OCI-LY1 (cell line): ENCODE results near the gene MMADHC.

Source experiments
- H2AFZ ChIP-seq: fragments of 200-600 bp; sonication (generic), shearing (Covaris generic); 2 replicates; pipeline ENCODE4 v1.6.0; 2014; ENCODE audit warnings: antibody characterized with exemption, mild to moderate bottlenecking, low read length
- H3F3A ChIP-seq: fragments of 200-600 bp; sonication (generic), shearing (Covaris generic); 2 replicates; pipeline ENCODE4 v1.6.0; 2014; ENCODE audit warnings: mild to moderate bottlenecking, antibody characterized with exemption, low read length, moderate library complexity; ENCODE audit not compliant: insufficient read depth
- H3K27ac ChIP-seq: fragments of 200-600 bp; sonication (generic); 2 replicates; pipeline ENCODE4 v1.5.1; 2014; ENCODE audit warnings: low read length, mixed run types, mild to moderate bottlenecking, low read depth; ENCODE audit not compliant: poor library complexity, severe bottlenecking
- H3K27me3 ChIP-seq: fragments of 200-600 bp; sonication (generic); 2 replicates; pipeline ENCODE4 v1.6.0; 2014; ENCODE audit warnings: antibody characterized with exemption, mild to moderate bottlenecking, low read length, moderate library complexity; ENCODE audit not compliant: insufficient read depth
- H3K36me3 ChIP-seq: fragments of 200-600 bp; sonication (generic); 2 replicates; pipeline ENCODE4 v1.6.1; 2014; ENCODE audit warnings: mild to moderate bottlenecking, antibody characterized with exemption, low read length, moderate library complexity, mixed read lengths; ENCODE audit not compliant: insufficient read depth
- H3K4me1 ChIP-seq: fragments of 200-600 bp; sonication (generic); 2 replicates; pipeline ENCODE4 v1.5.1; 2014; ENCODE audit warnings: mild to moderate bottlenecking, low read length, moderate library complexity; ENCODE audit not compliant: insufficient read depth, severe bottlenecking
- H3K4me2 ChIP-seq: fragments of 200-600 bp; sonication (generic), shearing (Covaris generic); 2 replicates; pipeline ENCODE4 v1.6.1; 2014; ENCODE audit warnings: low read length
- H3K4me3 ChIP-seq: fragments of 200-600 bp; sonication (generic); 2 replicates; pipeline ENCODE4 v1.5.1; 2014; ENCODE audit warnings: low read length, low read depth, mild to moderate bottlenecking, mixed read lengths; ENCODE audit not compliant: poor library complexity, severe bottlenecking
- H3K79me2 ChIP-seq: fragments of 200-600 bp; shearing (Covaris generic); 2 replicates; pipeline ENCODE4 v1.6.1; 2016; ENCODE audit warnings: mixed run types, low read length, mixed read lengths; ENCODE audit not compliant: insufficient read depth
- H3K9ac ChIP-seq: fragments of 200-600 bp; sonication (generic), shearing (Covaris generic); 2 replicates; pipeline ENCODE4 v1.6.1; 2014; ENCODE audit warnings: mild to moderate bottlenecking, low read length, mixed read lengths
- H3K9me2 ChIP-seq: fragments of 200-600 bp; sonication (generic), shearing (Covaris generic); 2 replicates; pipeline ENCODE4 v1.6.1; 2014; ENCODE audit warnings: low read depth, mild to moderate bottlenecking, low read length, mixed read lengths
- H3K9me3 ChIP-seq: fragments of 200-600 bp; shearing (Covaris generic); 2 replicates; pipeline ENCODE4 v1.6.1; 2014; ENCODE audit warnings: low read length, mixed read lengths
- H4K20me1 ChIP-seq: fragments of 200-600 bp; sonication (generic), shearing (Covaris generic); 2 replicates; pipeline ENCODE4 v1.6.0; 2016; ENCODE audit warnings: mild to moderate bottlenecking, low read length; ENCODE audit not compliant: insufficient read depth
- CTCF ChIP-seq: fragments of 200-600 bp; sonication (generic), shearing (Covaris generic); IDR thresholded peaks from 2 replicates; pipeline ENCODE4 v1.5.1; 2017; ENCODE audit warnings: mild to moderate bottlenecking, antibody characterized with exemption, low read length, moderate library complexity, mixed read lengths
- EZH2 ChIP-seq: fragments of 200-600 bp; sonication (generic), shearing (Covaris generic); IDR thresholded peaks from 2 replicates; pipeline ENCODE4 v1.8.0; 2017; ENCODE audit warnings: borderline replicate concordance, mixed run types, mild to moderate bottlenecking, antibody characterized with exemption, low read length, moderate library complexity, mixed read lengths

The MMADHC gene

GRCh38 chr2:149537092-149537726 is 50.4 kb downstream of the MMADHC start:
- no peak overlapping the region for H3K4me3 ChIP-seq
- no peaks in the 10 kb centered on the region for H3K36me3 ChIP-seq
- no peak overlapping the region for H3K9ac ChIP-seq
- H3K27ac ChIP-seq = no peak overlapping the region
- H4K20me1 ChIP-seq = no peaks in the 10 kb centered on the region
- no peaks in the 10 kb centered on the region for H3K79me2 ChIP-seq
- no peaks in the 10 kb centered on the region for H3K9me2 ChIP-seq
- H3K4me2 ChIP-seq = no peak overlapping the region
- H3F3A ChIP-seq = no peaks in the 10 kb centered on the region
- H3K27me3 ChIP-seq = no peaks in the 10 kb centered on the region
- H3K9me3 ChIP-seq = no peaks in the 10 kb centered on the region
- no peaks in the 10 kb centered on the region for H3K4me1 ChIP-seq
- no peak overlapping the region for H2AFZ ChIP-seq
- TF ChIP-seq CTCF = no peak
- no peak for TF ChIP-seq EZH2

GRCh38 chr2:149536649-149537048 is 50.9 kb downstream of the MMADHC start:
- no peak for TF ChIP-seq CTCF
- no peak for TF ChIP-seq EZH2
- Histone ChIP-seq H3F3A (no peaks in the 10 kb centered on the region), H3K27ac (no peak overlapping the region), H3K9me3 (no peaks in the 10 kb centered on the region), H4K20me1 (no peaks in the 10 kb centered on the region), H3K9me2 (no peaks in the 10 kb centered on the region), H3K4me2 (no peak overlapping the region), H3K36me3 (no peaks in the 10 kb centered on the region), H3K9ac (no peak overlapping the region), H2AFZ (no peak overlapping the region), H3K4me1 (no peaks in the 10 kb centered on the region), H3K4me3 (no peak overlapping the region), H3K27me3 (no peaks in the 10 kb centered on the region), H3K79me2 (no peaks in the 10 kb centered on the region)

GRCh38 chr2:149534674-149535073 is 52.9 kb downstream of the MMADHC start:
- Histone ChIP-seq H4K20me1 (no peaks in the 10 kb centered on the region), H3K4me2 (no peak overlapping the region), H3F3A (no peaks in the 10 kb centered on the region), H3K27me3 (no peaks in the 10 kb centered on the region), H3K4me1 (no peaks in the 10 kb centered on the region), H3K27ac (no peak overlapping the region), H3K79me2 (no peaks in the 10 kb centered on the region), H3K4me3 (no peak overlapping the region), H2AFZ (no peak overlapping the region), H3K9ac (no peak overlapping the region), H3K36me3 (no peaks in the 10 kb centered on the region), H3K9me2 (no peaks in the 10 kb centered on the region), H3K9me3 (no peaks in the 10 kb centered on the region)
- TF ChIP-seq CTCF (no peak), EZH2 (no peak)
